ENCODE data around the gene AKAP13.

- TF ChIP-seq CTCF (tag by site-specific recombination; IDR thresholded peaks at IDR 0.05) (no peak), ZNF510 (tag by site-specific recombination; IDR thresholded peaks at IDR 0.05; ENCODE audit: insufficient replicate concordance) (no peak), ZBTB1 (tag by site-specific recombination; IDR thresholded peaks at IDR 0.05) (no peak)
- TF ChIP-seq, protein P1, sequence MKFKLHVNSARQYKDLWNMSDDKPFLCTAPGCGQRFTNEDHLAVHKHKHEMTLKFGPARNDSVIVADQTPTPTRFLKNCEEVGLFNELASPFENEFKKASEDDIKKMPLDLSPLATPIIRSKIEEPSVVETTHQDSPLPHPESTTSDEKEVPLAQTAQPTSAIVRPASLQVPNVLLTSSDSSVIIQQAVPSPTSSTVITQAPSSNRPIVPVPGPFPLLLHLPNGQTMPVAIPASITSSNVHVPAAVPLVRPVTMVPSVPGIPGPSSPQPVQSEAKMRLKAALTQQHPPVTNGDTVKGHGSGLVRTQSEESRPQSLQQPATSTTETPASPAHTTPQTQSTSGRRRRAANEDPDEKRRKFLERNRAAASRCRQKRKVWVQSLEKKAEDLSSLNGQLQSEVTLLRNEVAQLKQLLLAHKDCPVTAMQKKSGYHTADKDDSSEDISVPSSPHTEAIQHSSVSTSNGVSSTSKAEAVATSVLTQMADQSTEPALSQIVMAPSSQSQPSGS (tag by site-specific recombination; IDR thresholded peaks at IDR 0.05; ENCODE audit: low read depth), result no peak
Measured at GRCh38 chr15:85497172-85497569, 116.8 kb downstream of the AKAP13 start.

Measured in HEK293 (cell line).